GM23248 (cell line): ENCODE results near the gene MTCH2.

Experiments
- EZH2 ChIP-seq: fragments of 200-600 bp; sonication (generic); IDR thresholded peaks from 2 replicates; pipeline ENCODE4 v1.6.1; 2018; ENCODE audit warnings: antibody characterized with exemption, mild to moderate bottlenecking; ENCODE audit not compliant: insufficient read depth, poor library complexity, severe bottlenecking
- EZH2phosphoT487 ChIP-seq: fragments of 200-600 bp; sonication (generic); IDR thresholded peaks from 2 replicates; pipeline ENCODE4 v1.6.1; 2018; ENCODE audit warnings: antibody characterized with exemption, moderate library complexity, mild to moderate bottlenecking, low read depth; ENCODE audit not compliant: insufficient read depth

DNA sequence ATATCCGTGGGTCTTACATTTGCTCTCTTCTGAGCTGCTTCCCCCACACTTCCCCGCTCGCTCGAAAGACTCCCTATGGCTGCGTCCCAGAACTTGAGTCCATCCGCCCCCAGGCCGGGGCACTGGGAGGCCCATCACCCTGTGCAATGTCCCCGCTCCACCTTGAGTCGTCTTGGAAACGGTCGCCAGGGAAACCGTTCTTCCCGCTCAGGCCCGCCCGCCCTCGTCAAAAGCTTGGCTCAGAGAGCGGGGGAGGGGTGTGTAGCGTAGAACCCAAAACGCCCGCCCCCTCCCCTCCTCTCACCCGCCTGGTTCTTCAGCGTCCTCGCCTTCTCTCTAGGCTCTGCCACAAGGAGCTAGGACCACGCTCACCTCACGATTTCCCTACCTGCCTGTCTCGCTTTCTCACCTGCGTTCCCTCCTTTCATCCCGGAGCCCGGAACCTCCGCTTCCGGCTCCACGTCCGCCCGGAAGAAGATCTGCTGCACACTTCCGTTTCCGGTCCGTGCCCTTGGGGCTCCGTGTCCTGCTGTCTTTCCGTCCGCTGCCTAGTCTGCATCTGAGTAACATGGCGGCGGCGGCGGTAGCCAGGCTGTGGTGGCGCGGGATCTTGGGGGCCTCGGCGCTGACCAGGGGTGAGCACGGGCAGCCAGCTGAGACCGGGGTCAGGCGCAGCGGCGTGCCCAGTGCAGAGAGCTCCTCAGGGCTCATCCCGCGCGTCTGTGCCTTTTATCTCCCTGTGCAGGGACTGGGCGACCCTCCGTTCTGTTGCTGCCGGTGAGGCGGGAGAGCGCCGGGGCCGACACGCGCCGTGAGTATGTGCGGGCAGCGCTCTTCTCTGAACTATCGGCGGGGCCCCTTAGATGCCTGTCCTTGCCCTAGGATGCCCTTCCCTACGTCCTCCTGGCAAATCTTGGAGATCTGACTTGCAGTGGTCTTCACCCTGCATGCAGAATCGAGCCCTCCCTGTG lies 63.5 kb downstream of the MTCH2 start, which contains the start of the genes KBTBD4 and NDUFS3:
- no peak for TF ChIP-seq EZH2
- TF ChIP-seq EZH2phosphoT487 = no peak
